Measurements from ENCODE around the gene PSME1. TPM values are rescaled to one million over a fixed set of nuclear protein-coding genes. Genes with fewer than 3 reads are reported as not detected.
A peak's percentile ranks its signal among the peaks of the same experiment; 100 is the strongest.

The PSME1 gene
- polyA plus RNA-seq, 4 donors: 307 to 576 (median 467) TPM

- Histone ChIP-seq H3K27ac (ENCODE audit: low read depth in 1 of 3, low read length in 2 of 3) (peak within 1 kb of the TSS; percentile 87 to 99 (median 97)), H3K4me3 (ENCODE audit: low read depth in 1 of 3, low read length in 3 of 3) (peak within 1 kb of the TSS; percentile 67 to 86 (median 74)), H3K36me3 (ENCODE audit: control insufficient read depth in 3 of 3, insufficient read depth in 2 of 3, low read depth in 1 of 3, low read length in 3 of 3) (peaks cover 18 to 78% (median 33%) of the 10 kb centered on the region in 3 donors), H3K27me3 (ENCODE audit: control insufficient read depth in 3 of 3, insufficient read depth in 3 of 3, low read length in 3 of 3) (no peaks in the 10 kb centered on the region), H3K4me1 (ENCODE audit: control insufficient read depth in 3 of 3, insufficient read depth in 2 of 3, low read depth in 1 of 3, low read length in 2 of 3) (peaks cover 0 to 15% (median 6%) of the 10 kb centered on the region in 3 donors), H3K9me3 (ENCODE audit: control insufficient read depth in 2 of 2, insufficient read depth in 1 of 2, low read depth in 1 of 2, low read length in 1 of 2) (no peaks in the 10 kb centered on the region)
- FAIRE-seq (no peak), DNase-seq (peak; percentile 96 to 99)
- WGBS, 3 donors: 0 to 1% (median 0%) methylated on average over 12 of the region's 12 CpGs
Observed at GRCh38 chr14:24160850-24161804, 25.1 kb downstream of the PSME1 start, which contains the start of gene IRF9. IRF9 (plus strand) TSS chr14:24161265; CDS start chr14:24162145, 880 bp downstream.

GRCh38 chr14:24162093-24162492 lies 26.1 kb downstream of the PSME1 start:
- H3K27ac ChIP-seq (ENCODE audit: low read depth in 1 of 3, low read length in 2 of 3): peak overlapping the region in 2 of 3 donors; percentile 97 to 99
- H3K4me1 ChIP-seq (ENCODE audit: control insufficient read depth in 3 of 3, insufficient read depth in 2 of 3, low read depth in 1 of 3, low read length in 2 of 3): peaks cover 0 to 15% (median 6%) of the 10 kb centered on the region in 3 donors
- no peaks in the 10 kb centered on the region for H3K9me3 ChIP-seq (ENCODE audit: control insufficient read depth in 2 of 2, insufficient read depth in 1 of 2, low read depth in 1 of 2, low read length in 1 of 2)
- DNase-seq: no peak
- peak overlapping the region; percentile 67 to 86 (median 74) for H3K4me3 ChIP-seq (ENCODE audit: low read depth in 1 of 3, low read length in 3 of 3)
- no peaks in the 10 kb centered on the region for H3K27me3 ChIP-seq (ENCODE audit: control insufficient read depth in 3 of 3, insufficient read depth in 3 of 3, low read length in 3 of 3)
- no peak for FAIRE-seq
- H3K36me3 ChIP-seq (ENCODE audit: control insufficient read depth in 3 of 3, insufficient read depth in 2 of 3, low read depth in 1 of 3, low read length in 3 of 3): peaks cover 19 to 79% (median 33%) of the 10 kb centered on the region in 3 donors
- 21 to 27% (median 23%) methylated on average over 8 of the region's 8 CpGs for WGBS, 3 donors

DNA sequence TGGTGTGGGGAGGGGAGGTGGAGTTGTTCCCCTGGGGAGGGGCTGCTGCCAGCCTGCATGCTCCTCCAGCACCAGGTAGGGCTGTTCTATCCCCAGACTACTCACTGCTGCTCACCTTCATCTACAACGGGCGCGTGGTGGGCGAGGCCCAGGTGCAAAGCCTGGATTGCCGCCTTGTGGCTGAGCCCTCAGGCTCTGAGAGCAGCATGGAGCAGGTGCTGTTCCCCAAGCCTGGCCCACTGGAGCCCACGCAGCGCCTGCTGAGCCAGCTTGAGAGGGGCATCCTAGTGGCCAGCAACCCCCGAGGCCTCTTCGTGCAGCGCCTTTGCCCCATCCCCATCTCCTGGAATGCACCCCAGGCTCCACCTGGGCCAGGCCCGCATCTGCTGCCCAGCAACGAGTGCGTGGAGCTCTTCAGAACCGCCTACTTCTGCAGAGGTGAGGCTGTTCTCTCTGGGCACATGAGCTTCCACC lies 28.6 kb downstream of the PSME1 start:
- Histone ChIP-seq H3K27ac (ENCODE audit: low read depth in 1 of 3, low read length in 2 of 3) (no peak overlapping the region), H3K27me3 (ENCODE audit: control insufficient read depth in 3 of 3, insufficient read depth in 3 of 3, low read length in 3 of 3) (no peaks in the 10 kb centered on the region), H3K4me3 (ENCODE audit: low read depth in 1 of 3, low read length in 3 of 3) (no peak overlapping the region), H3K36me3 (ENCODE audit: control insufficient read depth in 3 of 3, insufficient read depth in 2 of 3, low read depth in 1 of 3, low read length in 3 of 3) (peaks cover 17 to 76% (median 25%) of the 10 kb centered on the region in 3 donors), H3K4me1 (ENCODE audit: control insufficient read depth in 3 of 3, insufficient read depth in 2 of 3, low read depth in 1 of 3, low read length in 2 of 3) (peaks cover 0 to 15% (median 6%) of the 10 kb centered on the region in 3 donors), H3K9me3 (ENCODE audit: control insufficient read depth in 2 of 2, insufficient read depth in 1 of 2, low read depth in 1 of 2, low read length in 1 of 2) (no peaks in the 10 kb centered on the region)
- FAIRE-seq: no peak
- no peak for DNase-seq
- WGBS, 3 donors: 80 to 89% (median 86%) methylated on average over 14 of the region's 14 CpGs

- 92 to 96% (median 94%) methylated on average over 5 of the region's 5 CpGs for WGBS, 3 donors
- Histone ChIP-seq H3K9me3 (ENCODE audit: control insufficient read depth in 2 of 2, insufficient read depth in 1 of 2, low read depth in 1 of 2, low read length in 1 of 2) (no peaks in the 10 kb centered on the region), H3K4me3 (ENCODE audit: low read depth in 1 of 3, low read length in 3 of 3) (no peak overlapping the region), H3K4me1 (ENCODE audit: control insufficient read depth in 3 of 3, insufficient read depth in 2 of 3, low read depth in 1 of 3, low read length in 2 of 3) (peaks cover 0 to 8% (median 6%) of the 10 kb centered on the region in 3 donors), H3K27me3 (ENCODE audit: control insufficient read depth in 3 of 3, insufficient read depth in 3 of 3, low read length in 3 of 3) (no peaks in the 10 kb centered on the region), H3K27ac (ENCODE audit: low read depth in 1 of 3, low read length in 2 of 3) (no peak overlapping the region), H3K36me3 (ENCODE audit: control insufficient read depth in 3 of 3, insufficient read depth in 2 of 3, low read depth in 1 of 3, low read length in 3 of 3) (peaks cover 17 to 66% (median 23%) of the 10 kb centered on the region in 3 donors)
- FAIRE-seq (no peak), DNase-seq (no peak)
Observed at GRCh38 chr14:24165785-24166184, 29.8 kb downstream of the PSME1 start.

DNA sequence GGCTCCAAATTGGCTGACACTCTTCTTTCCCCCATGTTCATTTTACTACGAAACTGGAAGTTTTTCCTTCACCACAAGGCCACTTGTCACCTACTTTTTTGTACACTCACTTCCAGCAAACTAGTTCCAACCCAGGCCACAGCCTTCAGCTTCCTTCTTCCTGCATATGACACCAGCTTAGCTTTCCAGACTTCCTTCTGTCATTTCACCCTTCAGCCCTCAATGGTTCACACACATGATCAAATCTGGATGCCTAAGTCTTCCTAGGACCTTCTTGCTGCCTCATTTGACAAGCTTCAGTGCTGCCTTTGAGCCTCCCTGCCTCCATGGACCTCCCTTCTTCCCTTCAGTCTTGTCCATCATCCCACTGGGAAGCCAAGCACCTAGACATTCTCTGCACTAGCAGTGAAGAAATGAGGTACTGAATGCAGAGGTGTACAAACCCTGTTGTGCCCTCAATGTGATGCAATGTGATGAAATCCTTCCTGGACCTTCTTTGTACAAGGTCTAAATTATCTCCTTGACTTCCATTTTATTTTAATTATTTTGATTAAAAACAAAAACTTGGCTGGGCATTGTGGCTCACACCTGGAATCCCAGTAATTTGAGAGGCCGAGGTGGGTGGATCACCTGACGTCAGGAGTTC lies 31.6 kb downstream of the PSME1 start:
- Histone ChIP-seq H3K4me1 (ENCODE audit: control insufficient read depth in 3 of 3, insufficient read depth in 2 of 3, low read depth in 1 of 3, low read length in 2 of 3) (peaks cover 0 to 10% (median 6%) of the 10 kb centered on the region in 3 donors), H3K36me3 (ENCODE audit: control insufficient read depth in 3 of 3, insufficient read depth in 2 of 3, low read depth in 1 of 3, low read length in 3 of 3) (peaks cover 17 to 60% (median 23%) of the 10 kb centered on the region in 3 donors), H3K27ac (ENCODE audit: low read depth in 1 of 3, low read length in 2 of 3) (no peak overlapping the region), H3K27me3 (ENCODE audit: control insufficient read depth in 3 of 3, insufficient read depth in 3 of 3, low read length in 3 of 3) (no peaks in the 10 kb centered on the region), H3K4me3 (ENCODE audit: low read depth in 1 of 3, low read length in 3 of 3) (no peak overlapping the region), H3K9me3 (ENCODE audit: control insufficient read depth in 2 of 2, insufficient read depth in 1 of 2, low read depth in 1 of 2, low read length in 1 of 2) (no peaks in the 10 kb centered on the region)
- FAIRE-seq (no peak), DNase-seq (no peak)
- WGBS, 3 donors: 85 to 93% (median 86%) methylated on average over 3 of the region's 3 CpGs

DNA sequence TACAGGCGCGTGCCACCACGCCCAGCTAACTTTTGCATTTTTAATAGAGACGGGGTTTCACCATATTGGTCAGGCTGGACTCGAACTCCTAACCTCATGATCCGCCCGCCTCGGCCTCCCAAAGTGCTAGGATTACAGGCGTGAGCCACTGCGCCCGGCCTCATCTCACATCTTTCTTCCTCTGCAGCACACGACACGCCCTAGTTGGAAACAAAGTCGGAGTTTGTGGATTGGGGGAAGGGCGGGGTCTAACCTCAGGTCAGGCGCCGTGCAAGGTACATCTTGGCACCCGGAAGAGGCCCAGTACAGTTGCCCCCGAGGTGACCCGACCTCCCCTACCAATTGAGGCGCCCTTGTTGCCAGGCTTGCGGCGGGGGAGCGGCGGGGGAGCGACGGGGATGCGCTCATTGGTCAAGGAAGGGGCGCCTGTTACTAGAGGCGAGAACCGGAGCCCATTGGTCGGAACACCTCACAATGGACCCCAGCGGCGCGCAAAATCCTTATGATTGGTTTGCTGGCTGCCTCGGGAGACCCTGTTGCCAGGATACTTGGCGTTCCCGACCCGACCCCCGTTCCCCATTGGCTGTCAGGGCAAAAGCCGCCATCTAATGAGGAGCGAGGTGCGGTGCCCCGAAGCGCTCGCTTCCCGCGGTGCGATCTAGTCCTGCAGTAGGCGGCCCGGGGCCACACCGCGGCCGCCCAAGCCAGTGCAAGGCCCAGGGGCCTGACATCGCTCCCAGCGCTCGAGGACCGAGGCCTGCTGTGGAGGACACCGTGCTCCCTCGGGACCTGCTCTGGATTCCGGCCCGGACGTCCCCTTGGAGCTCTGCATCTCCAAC lies 35.6 kb downstream of the PSME1 start, which contains the start of gene REC8:
TSS of gene REC8 (plus strand) at position 659 of the 839 bp plus-strand sequence. CDS start 473 bp downstream, outside the sequence.
- Histone ChIP-seq H3K9me3 (ENCODE audit: control insufficient read depth in 2 of 2, insufficient read depth in 1 of 2, low read depth in 1 of 2, low read length in 1 of 2) (no peaks in the 10 kb centered on the region), H3K36me3 (ENCODE audit: control insufficient read depth in 3 of 3, insufficient read depth in 2 of 3, low read depth in 1 of 3, low read length in 3 of 3) (peaks cover 3 to 58% (median 6%) of the 10 kb centered on the region in 3 donors), H3K27ac (ENCODE audit: low read depth in 1 of 3, low read length in 2 of 3) (peak within 1 kb of the TSS in 2 of 3 donors; percentile 67 to 78), H3K4me1 (ENCODE audit: control insufficient read depth in 3 of 3, insufficient read depth in 2 of 3, low read depth in 1 of 3, low read length in 2 of 3) (peaks cover 0 to 29% (median 0%) of the 10 kb centered on the region in 3 donors), H3K4me3 (ENCODE audit: low read depth in 1 of 3, low read length in 3 of 3) (peak within 1 kb of the TSS in 2 of 3 donors; percentile 18 to 71), H3K27me3 (ENCODE audit: control insufficient read depth in 3 of 3, insufficient read depth in 3 of 3, low read length in 3 of 3) (no peaks in the 10 kb centered on the region)
- peak; percentile 66 to 98 for DNase-seq
- 6 to 52% (median 34%) methylated on average over 62 to 63 of the region's 63 CpGs for WGBS, 3 donors
- FAIRE-seq: no peak

- H3K36me3 ChIP-seq (ENCODE audit: control insufficient read depth in 3 of 3, insufficient read depth in 2 of 3, low read depth in 1 of 3, low read length in 3 of 3): peaks cover 7 to 58% (median 10%) of the 10 kb centered on the region in 3 donors
- H3K27ac ChIP-seq (ENCODE audit: low read depth in 1 of 3, low read length in 2 of 3): peak overlapping the region in 2 of 3 donors; percentile 67 to 78
- no peak for FAIRE-seq
- H3K4me1 ChIP-seq (ENCODE audit: control insufficient read depth in 3 of 3, insufficient read depth in 2 of 3, low read depth in 1 of 3, low read length in 2 of 3): peaks cover 0 to 36% (median 0%) of the 10 kb centered on the region in 3 donors
- H3K9me3 ChIP-seq (ENCODE audit: control insufficient read depth in 2 of 2, insufficient read depth in 1 of 2, low read depth in 1 of 2, low read length in 1 of 2): no peaks in the 10 kb centered on the region
- H3K4me3 ChIP-seq (ENCODE audit: low read depth in 1 of 3, low read length in 3 of 3): peak overlapping the region in 2 of 3 donors; percentile 18 to 71
- H3K27me3 ChIP-seq (ENCODE audit: control insufficient read depth in 3 of 3, insufficient read depth in 3 of 3, low read length in 3 of 3): no peaks in the 10 kb centered on the region
- WGBS, 3 donors: 25 to 71% (median 68%) methylated on average over 28 to 30 of the region's 30 CpGs
- peak in 1 of 2 donors; percentile 60 for DNase-seq
Observed at GRCh38 chr14:24172261-24172860, 36.4 kb downstream of the PSME1 start.

All from small intestine (tissue), 7 donors.